ENCODE data around the gene ADAMTS17.

The ADAMTS17 gene

DNA sequence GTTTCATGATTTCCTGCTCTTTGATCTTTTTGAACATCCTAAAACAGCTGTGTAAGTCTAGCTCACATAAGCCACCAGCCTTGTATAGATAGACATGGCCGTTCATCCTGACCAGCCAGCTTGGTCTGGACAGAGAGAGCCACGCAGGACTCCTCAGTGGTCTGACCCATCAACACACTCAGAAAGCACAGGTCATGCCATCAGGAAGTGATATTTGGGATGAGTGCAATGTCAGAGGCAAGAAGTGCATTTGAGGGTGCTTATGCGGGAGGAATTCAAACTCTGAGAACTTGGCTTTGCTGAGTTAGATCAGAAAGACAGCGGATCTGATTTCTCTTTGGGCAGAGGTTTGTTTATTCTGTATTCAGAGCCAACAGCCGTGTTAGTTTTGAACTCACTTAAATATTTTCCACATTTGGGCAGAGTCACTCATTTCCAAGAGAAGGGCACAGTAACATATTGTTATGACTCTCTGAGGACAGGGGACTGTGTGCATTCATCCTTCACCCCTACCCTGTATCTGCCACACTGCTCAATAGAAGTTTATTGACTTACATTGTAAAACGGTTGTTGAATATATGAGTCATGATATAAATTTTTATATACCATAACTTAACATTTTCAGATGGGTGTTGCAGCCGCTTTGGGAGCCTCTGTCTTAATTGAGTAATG lies 383.2 kb downstream of the ADAMTS17 start:
- no peak for TF ChIP-seq Cebpa-rat (IDR thresholded peaks at IDR 0.05)
- Histone ChIP-seq H3K4me3 (no peak overlapping the region), H3K27ac (no peak overlapping the region)

GRCh38 chr15:99957642-99958013 lies 384.1 kb downstream of the ADAMTS17 start:
- Histone ChIP-seq H3K4me2 (no peak overlapping the region), H3K4me1 (0 out of 2 replicates have a peak, but pooled peaks cover 7% of the 10 kb centered on the region), H4K20me1 (no peaks in the 10 kb centered on the region), H3K9me3 (peaks cover 4% of the 10 kb centered on the region; the same call in 1 of the 2 replicates), H3K4me3 (no peak overlapping the region), H3K27ac (no peak overlapping the region), H3K9ac (no peak overlapping the region), H3K36me3 (no peaks in the 10 kb centered on the region), H3K27me3 (no peaks in the 10 kb centered on the region)
- no peak for TF ChIP-seq Cebpa-rat (IDR thresholded peaks at IDR 0.05)

More for the DNA sequence above, 383.2 kb downstream of the ADAMTS17 start:
- H3K4me1 ChIP-seq, result 0 out of 2 replicates have a peak, but pooled peaks cover 7% of the 10 kb centered on the region
- H3K27me3 ChIP-seq, result no peaks in the 10 kb centered on the region
- peaks cover 6% of the 10 kb centered on the region; the same call in 1 of the 2 replicates for H3K9me3 ChIP-seq
- H4K20me1 ChIP-seq, result no peaks in the 10 kb centered on the region
- H3K4me2 ChIP-seq, result no peak overlapping the region
- H3K36me3 ChIP-seq, result no peaks in the 10 kb centered on the region
- H3K9ac ChIP-seq, result no peak overlapping the region

GRCh38 chr15:99956820-99957641 lies 384.7 kb downstream of the ADAMTS17 start:
- H3K4me3 ChIP-seq, result no peak overlapping the region
- no peak overlapping the region for H3K9ac ChIP-seq
- no peaks in the 10 kb centered on the region for H4K20me1 ChIP-seq
- no peaks in the 10 kb centered on the region for H3K36me3 ChIP-seq
- 0 out of 2 replicates have a peak, but pooled peaks cover 7% of the 10 kb centered on the region for H3K4me1 ChIP-seq
- no peak overlapping the region for H3K4me2 ChIP-seq
- no peak for TF ChIP-seq Cebpa-rat (IDR thresholded peaks at IDR 0.05)
- no peaks in the 10 kb centered on the region for H3K9me3 ChIP-seq
- no peak overlapping the region for H3K27ac ChIP-seq
- H3K27me3 ChIP-seq, result no peaks in the 10 kb centered on the region

GRCh38 chr15:99956022-99956775 lies 385.6 kb downstream of the ADAMTS17 start:
- no peak for TF ChIP-seq Cebpa-rat (IDR thresholded peaks at IDR 0.05)
- H3K4me1 ChIP-seq, result 0 out of 2 replicates have a peak, but pooled peaks cover 7% of the 10 kb centered on the region
- H3K4me2 ChIP-seq, result no peak overlapping the region
- H3K4me3 ChIP-seq, result no peak overlapping the region
- no peaks in the 10 kb centered on the region for H3K36me3 ChIP-seq
- no peaks in the 10 kb centered on the region for H3K9me3 ChIP-seq
- no peak overlapping the region for H3K27ac ChIP-seq
- H3K27me3 ChIP-seq, result no peaks in the 10 kb centered on the region
- no peak overlapping the region for H3K9ac ChIP-seq
- no peaks in the 10 kb centered on the region for H4K20me1 ChIP-seq

GRCh38 chr15:99955532-99955931 lies 386.2 kb downstream of the ADAMTS17 start:
- no peak for TF ChIP-seq Cebpa-rat (IDR thresholded peaks at IDR 0.05)
- Histone ChIP-seq H3K9me3 (no peaks in the 10 kb centered on the region), H3K4me1 (0 out of 2 replicates have a peak, but pooled peaks cover 7% of the 10 kb centered on the region), H3K27ac (no peak overlapping the region), H3K36me3 (no peaks in the 10 kb centered on the region), H3K4me2 (no peak overlapping the region), H4K20me1 (no peaks in the 10 kb centered on the region), H3K9ac (no peak overlapping the region), H3K27me3 (no peaks in the 10 kb centered on the region), H3K4me3 (no peak overlapping the region)

GRCh38 chr15:99955181-99955525 lies 386.6 kb downstream of the ADAMTS17 start:
- no peak for TF ChIP-seq Cebpa-rat (IDR thresholded peaks at IDR 0.05)
- Histone ChIP-seq H4K20me1 (no peaks in the 10 kb centered on the region), H3K4me3 (no peak overlapping the region), H3K27ac (no peak overlapping the region), H3K9me3 (peaks cover 2% of the 10 kb centered on the region; the same call in 1 of the 2 replicates), H3K4me2 (no peak overlapping the region), H3K27me3 (no peaks in the 10 kb centered on the region), H3K9ac (no peak overlapping the region), H3K4me1 (0 out of 2 replicates have a peak, but pooled peaks cover 7% of the 10 kb centered on the region), H3K36me3 (no peaks in the 10 kb centered on the region)

DNA sequence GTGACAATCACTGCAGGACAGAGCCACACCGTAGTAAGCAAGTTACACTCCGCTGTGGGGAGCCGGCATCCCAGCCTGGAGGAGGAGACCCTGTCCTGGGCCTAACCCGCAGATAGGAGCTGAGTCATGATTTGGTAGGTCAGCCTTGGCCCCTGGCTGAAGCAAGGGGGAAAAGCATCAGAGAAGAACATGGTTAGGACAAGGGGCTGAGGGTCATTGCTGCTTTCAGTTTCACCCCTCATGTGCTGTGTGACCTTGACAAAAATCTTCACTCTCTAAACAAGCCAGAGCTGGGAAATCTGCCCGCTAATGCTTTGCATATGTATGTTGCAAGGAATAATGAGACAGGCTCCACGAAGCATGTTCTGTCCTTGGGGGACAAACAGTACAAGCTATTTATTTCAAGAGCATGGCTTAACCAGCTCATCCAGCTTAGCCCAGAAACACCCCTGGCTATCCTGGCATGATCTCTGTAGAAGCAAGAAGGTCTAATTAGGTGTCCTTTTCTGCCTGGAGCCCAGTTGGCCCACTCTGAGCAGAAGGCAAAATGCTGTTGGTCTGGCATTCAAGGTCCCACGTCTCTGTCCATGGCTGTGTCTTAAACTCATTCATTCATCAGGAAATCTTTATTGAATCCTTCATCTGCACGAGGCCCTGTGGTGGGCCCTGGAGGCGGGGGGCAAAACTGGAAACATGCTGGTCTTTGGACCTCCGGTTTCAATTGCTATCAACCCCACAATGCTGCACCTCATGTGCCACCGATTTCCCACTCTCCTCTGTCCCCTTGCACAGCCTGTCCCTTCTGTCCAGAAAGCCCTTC lies 387.2 kb downstream of the ADAMTS17 start:
- no peak for TF ChIP-seq Cebpa-rat (IDR thresholded peaks at IDR 0.05)
- Histone ChIP-seq H3K4me3 (no peak overlapping the region), H4K20me1 (no peaks in the 10 kb centered on the region), H3K9ac (no peak overlapping the region), H3K4me1 (0 out of 2 replicates have a peak, but pooled peaks cover 7% of the 10 kb centered on the region), H3K4me2 (no peak overlapping the region), H3K36me3 (no peaks in the 10 kb centered on the region), H3K27ac (no peak overlapping the region), H3K9me3 (peaks cover 6% of the 10 kb centered on the region; the same call in 1 of the 2 replicates), H3K27me3 (no peaks in the 10 kb centered on the region)

DNA sequence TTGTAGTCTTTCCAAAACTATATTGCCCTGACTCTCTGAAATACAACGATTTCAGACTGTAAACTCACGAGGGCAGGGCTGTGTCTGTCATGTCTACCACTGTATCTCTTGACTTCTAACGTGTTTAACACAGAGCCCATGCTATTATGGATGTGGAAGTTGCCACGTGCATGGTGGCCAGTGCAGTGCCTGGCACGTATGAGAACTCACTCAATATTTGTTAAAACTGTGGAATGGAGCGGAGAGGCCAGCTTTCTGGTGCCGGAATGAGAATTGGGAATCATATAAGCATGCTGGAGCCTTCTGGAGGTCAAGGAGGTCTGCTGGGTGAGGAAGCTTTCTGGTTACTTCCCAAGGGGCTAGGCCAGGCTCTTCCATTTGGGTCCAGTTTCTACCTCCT lies 387.9 kb downstream of the ADAMTS17 start:
- H3K4me2 ChIP-seq, result no peak overlapping the region
- no peak overlapping the region for H3K9ac ChIP-seq
- no peaks in the 10 kb centered on the region for H3K27me3 ChIP-seq
- no peak for TF ChIP-seq Cebpa-rat (IDR thresholded peaks at IDR 0.05)
- peaks cover 13% of the 10 kb centered on the region; the same call in 1 of the 2 replicates for H3K9me3 ChIP-seq
- 0 out of 2 replicates have a peak, but pooled peaks cover 7% of the 10 kb centered on the region for H3K4me1 ChIP-seq
- H3K27ac ChIP-seq, result no peak overlapping the region
- H4K20me1 ChIP-seq, result no peaks in the 10 kb centered on the region
- no peaks in the 10 kb centered on the region for H3K36me3 ChIP-seq
- H3K4me3 ChIP-seq, result no peak overlapping the region

DNA sequence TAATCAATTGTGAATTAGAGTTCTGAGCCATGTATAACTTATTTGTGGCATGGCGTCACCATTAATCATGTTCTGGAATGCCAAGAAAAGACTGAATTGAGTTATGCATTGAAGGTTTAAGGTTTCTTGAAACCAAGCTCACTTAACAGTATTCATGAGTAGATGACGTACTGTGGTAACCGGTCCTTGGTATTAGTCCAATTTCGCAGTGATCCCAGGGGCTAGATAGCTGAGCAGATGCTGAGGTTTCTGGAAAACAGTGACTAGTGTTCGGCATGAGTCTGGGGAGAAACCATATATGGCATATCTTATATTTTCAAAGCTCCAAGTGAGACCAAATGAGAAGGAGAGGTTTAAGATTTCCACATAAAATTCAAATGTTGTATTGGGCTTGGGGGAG lies 390.3 kb downstream of the ADAMTS17 start:
- no peaks in the 10 kb centered on the region for H4K20me1 ChIP-seq
- no peaks in the 10 kb centered on the region for H3K4me1 ChIP-seq
- no peak overlapping the region for H3K9ac ChIP-seq
- no peak for TF ChIP-seq Cebpa-rat (IDR thresholded peaks at IDR 0.05)
- H3K27ac ChIP-seq, result no peak overlapping the region
- H3K27me3 ChIP-seq, result no peaks in the 10 kb centered on the region
- no peak overlapping the region for H3K4me3 ChIP-seq
- H3K36me3 ChIP-seq, result no peaks in the 10 kb centered on the region
- H3K9me3 ChIP-seq, result peaks cover 18% of the 10 kb centered on the region; the same call in 1 of the 2 replicates
- H3K4me2 ChIP-seq, result no peak overlapping the region

Measured in BLaER1 (cell line).